DMS153 (cell line): ENCODE data around the gene XPNPEP2.
"Not testable (repeated sequence)": the region's sequence is repeated elsewhere in the genome, so short reads cannot be mapped to it uniquely, and the experiment has no call there.

Experiments used
- DNase-seq: peaks from one replicate; lab custom pipeline; 2025; lab: John Stamatoyannopoulos, UW

Gene XPNPEP2

GRCh38 chrX:129719931-129720530 lies 18.7 kb upstream of the XPNPEP2 start:
- DNase-seq = no peak

DNA sequence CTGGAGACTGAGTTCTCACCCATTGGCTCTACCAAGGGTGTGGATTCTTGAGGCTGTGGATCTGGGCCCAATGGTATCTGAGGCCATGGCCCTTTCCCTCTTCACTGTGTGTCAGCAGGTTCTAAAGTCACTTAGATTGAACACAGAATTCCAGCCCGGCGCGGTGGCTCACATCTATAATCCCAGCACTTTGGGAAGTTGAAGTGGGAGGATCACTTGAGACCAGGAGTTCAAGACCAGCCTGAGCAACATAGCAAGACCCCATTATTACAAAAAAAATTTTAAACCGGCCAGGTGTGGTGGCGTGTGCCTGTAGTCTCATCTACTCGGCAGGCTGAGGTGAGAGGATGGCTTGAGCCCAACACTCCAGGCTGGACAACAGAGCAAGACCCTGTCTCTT lies 18.0 kb upstream of the XPNPEP2 start:
- no peak for DNase-seq

DNA sequence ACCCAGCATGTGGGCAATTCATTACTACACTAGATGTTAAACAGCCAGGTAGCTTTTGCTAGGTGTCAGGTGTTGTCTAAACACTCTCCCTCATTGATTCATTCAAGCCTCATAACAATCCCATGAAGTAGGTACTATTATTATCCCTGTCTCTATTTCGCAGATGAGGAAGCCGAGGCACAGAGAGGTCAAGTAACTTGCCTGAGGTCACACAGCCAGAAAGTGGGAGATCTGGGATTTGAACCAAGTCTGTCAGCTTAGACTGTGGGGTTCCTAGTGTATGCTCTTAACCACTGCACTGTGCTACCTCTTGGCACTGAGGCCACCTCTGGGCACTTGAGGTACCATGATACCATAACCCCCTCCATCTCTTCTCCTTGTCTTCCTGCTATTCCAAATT lies 17.4 kb upstream of the XPNPEP2 start:
- no peak for DNase-seq

- no peak for DNase-seq
Measured at GRCh38 chrX:129721870-129722269, 16.9 kb upstream of the XPNPEP2 start.

- DNase-seq = no peak
Measured at GRCh38 chrX:129723511-129723910, 15.3 kb upstream of the XPNPEP2 start.

- no peak for DNase-seq
Measured at GRCh38 chrX:129724754-129725153, 14.0 kb upstream of the XPNPEP2 start.

GRCh38 chrX:129726307-129727111 lies 12.3 kb upstream of the XPNPEP2 start:
- peak; percentile 48 for DNase-seq

GRCh38 chrX:129728061-129728460 lies 10.7 kb upstream of the XPNPEP2 start:
- no peak for DNase-seq

GRCh38 chrX:129731228-129731627 lies 7.6 kb upstream of the XPNPEP2 start:
- DNase-seq = no peak

GRCh38 chrX:129732857-129733256 lies 5.9 kb upstream of the XPNPEP2 start:
- no peak for DNase-seq

GRCh38 chrX:129733335-129733734 lies 5.4 kb upstream of the XPNPEP2 start:
- no peak for DNase-seq

- DNase-seq = no peak
Measured at GRCh38 chrX:129736491-129736890, 2.3 kb upstream of the XPNPEP2 start.

DNA sequence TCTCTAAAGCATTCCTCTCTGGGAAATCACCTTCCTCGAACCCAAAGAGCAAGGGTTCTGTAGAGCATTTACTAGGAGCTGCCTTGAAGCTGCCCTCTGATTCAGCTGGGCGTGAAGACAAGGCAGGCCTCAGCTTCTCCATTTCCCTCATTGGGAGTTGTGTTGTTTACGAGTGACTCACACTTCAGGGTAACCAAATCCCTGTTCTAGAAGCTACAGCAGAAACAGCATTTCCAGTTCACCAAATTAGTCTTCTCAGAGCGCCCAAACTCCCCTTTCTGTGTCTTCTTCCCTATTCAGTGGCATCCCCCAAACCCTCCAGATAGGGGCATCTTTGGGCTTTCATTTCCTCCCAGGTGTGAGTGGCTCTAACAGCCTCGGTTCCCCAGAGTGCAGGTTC lies 863 bp upstream of the XPNPEP2 start:
- no peak for DNase-seq

DNA sequence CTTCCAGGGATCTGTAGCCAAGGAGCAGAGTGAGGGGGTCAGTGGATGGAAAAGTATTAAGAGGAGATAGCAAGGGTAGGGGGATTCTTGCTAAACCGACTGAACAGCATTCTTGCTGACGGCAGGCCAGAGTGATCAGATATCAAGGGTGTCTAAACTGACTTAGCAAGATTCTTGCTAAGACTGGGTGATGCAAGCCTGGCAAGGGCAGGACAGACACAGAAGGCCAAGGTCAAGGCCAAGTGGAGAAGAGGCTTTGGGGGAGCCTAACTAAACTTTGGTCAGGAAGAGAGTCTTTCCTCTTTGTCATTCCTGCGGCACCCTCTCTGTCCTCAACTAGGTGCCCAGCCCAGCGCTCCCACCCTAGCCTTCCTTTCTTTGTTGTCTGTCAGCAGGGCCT lies 799 bp downstream of the XPNPEP2 start:
- no peak for DNase-seq

- no peak for DNase-seq
Measured at GRCh38 chrX:129741880-129742758, 3.3 kb downstream of the XPNPEP2 start.

GRCh38 chrX:129742759-129743152 lies 4.0 kb downstream of the XPNPEP2 start:
- not testable (repeated sequence) for DNase-seq

- no peak for DNase-seq
Measured at GRCh38 chrX:129743821-129744220, 5.0 kb downstream of the XPNPEP2 start.

DNA sequence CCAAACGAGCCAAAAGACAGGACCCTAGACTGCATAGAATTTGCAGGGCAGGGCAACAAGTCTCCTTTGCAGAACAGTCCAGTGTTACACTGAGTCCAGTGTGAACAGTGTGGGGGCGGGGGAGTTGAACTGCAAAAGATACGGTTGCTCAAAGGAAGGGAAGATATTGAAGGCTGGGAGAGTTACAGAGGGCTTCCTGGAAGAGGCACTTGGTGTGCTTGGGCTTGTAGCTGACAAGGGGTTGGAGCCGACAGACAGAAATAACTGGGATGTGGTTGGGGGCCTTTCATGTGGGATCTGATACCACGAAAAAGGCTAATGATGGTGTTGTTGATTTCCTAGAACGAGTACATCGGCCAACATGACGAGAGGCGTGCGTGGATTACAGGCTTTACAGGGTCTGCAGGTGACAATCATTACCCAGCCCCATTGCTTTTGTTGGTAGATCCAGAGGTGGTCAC lies 6.1 kb downstream of the XPNPEP2 start:
- no peak for DNase-seq

- no peak for DNase-seq
Measured at GRCh38 chrX:129746557-129747470, 8.0 kb downstream of the XPNPEP2 start.

GRCh38 chrX:129747533-129747932 lies 8.8 kb downstream of the XPNPEP2 start:
- no peak for DNase-seq

DNA sequence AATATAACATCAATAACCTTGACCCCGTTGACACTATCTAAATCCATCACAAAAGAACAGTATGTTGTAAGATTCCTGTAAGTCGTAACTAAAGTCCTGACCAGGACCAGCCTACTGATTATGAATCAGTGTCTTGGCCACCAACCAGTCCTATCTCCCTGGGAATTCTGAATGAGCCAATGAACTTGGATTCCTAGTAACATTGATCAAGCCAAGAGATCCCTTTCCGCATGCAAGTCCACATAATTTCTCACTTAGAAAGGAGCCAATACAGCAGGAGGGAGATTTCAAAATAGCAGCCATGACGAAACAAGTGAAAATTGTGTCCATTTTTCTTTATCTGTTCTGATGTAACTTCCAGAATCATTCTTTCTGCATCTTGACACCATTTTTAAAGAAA lies 9.5 kb downstream of the XPNPEP2 start:
- no peak for DNase-seq

- DNase-seq = no peak
Measured at GRCh38 chrX:129749069-129749468, 10.3 kb downstream of the XPNPEP2 start.
